ENCODE measurements around the gene CC2D2B.
"Not testable (repeated sequence)": the region's sequence is repeated elsewhere in the genome, so short reads cannot be mapped to it uniquely, and the experiment has no call there.

Gene CC2D2B, protein sequence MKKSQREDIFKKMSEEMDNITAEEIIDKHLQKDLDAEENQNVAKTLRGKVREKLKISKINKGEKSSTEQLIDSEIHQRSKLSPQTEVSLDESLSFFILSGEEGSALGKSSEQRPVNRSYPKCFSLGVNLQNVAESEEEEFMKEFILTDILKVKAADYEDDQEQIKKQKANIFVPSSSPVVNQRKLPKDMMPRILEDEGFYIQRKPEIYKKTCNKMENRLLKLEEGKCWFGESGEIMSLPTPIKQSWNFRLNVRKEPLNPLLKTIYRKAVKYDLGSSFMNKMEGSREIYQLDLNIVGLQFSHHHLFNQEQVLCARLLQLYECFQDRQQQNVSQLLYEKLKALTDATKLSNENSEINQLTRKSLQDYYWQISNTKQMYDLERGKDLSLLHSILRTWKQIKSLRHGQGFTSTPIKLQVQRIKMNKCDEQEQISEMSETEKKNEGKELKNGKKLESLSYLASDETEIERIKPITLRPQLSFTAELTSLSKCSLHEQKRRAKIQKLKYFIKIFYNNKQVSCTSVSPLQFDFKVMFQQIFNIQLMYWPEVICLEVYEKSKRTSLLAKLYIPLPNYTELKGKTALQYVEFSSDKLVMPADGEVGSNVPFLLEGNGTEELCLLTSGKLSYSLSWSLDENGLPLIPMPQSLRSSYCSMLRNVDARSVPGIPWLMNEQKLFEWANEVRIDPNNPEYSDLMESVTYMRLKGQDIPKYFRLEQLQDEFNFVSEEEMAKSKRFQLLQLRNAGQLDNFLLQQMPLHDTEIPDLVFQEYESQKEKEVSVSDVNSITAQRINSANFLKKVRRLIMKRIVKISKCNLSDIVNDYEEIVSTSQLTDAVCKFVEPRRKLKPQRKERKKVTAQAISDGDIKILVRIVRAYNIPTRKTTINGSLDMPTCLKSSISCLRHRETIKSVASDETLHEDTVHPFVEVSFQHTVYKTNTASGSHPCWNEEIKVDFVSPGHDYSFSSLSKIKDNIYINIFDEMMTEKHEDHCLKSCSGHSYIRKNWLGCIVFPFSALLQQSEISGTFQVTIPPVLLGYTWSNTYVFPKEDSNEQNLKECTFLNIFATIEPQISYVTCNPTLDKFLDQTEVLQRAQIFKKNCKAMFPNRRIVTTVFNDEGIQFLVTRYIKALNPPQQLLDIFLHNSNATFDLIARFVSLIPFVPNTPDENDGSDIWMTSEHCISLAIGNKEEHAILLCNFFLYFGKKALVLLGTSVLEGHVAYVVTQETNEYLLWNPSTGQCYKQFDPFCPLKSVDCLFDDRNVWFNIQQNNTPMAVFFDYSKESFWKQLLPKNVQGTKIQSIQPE (N-terminal part only)

GRCh38 chr10:95907456-95908253, at the start of gene CC2D2B:
Gene CC2D2B (plus strand): TSS chr10:95907975. CDS start chr10:95911324, 3,349 bp downstream.
- DNase-seq: peak; percentile 24 to 28

- no peak for DNase-seq
These were observed 47.4 kb upstream of the CC2D2B start for GRCh38 chr10:95860166-95860940.

GRCh38 chr10:95861386-95861785, 46.4 kb upstream of the CC2D2B start:
- no peak for DNase-seq

GRCh38 chr10:95864906-95865813, 42.6 kb upstream of the CC2D2B start:
- no peak for DNase-seq

GRCh38 chr10:95865814-95866466, 41.8 kb upstream of the CC2D2B start:
- DNase-seq: no peak

GRCh38 chr10:95866467-95866842, 41.3 kb upstream of the CC2D2B start:
- no peak for DNase-seq

DNA sequence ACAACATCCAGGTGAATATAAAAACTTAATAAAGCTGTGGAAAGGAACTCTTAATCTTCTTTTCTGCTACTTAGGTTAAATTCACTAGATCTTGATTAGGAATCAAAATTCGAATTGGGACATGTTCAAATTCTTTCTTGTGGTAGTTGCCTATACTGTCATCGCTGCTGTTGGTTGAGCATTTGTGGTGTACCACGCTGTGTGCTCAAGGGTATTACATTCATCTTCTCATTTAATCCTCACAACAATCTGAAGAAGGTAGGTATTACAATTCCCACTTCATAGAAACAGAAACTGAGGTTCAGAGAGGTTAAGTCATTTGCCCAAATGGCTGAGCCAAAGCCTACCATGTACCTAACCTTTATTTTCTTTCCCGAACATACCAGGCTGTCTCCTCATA, 39.9 kb upstream of the CC2D2B start:
- DNase-seq: no peak

GRCh38 chr10:95872158-95872711, 35.5 kb upstream of the CC2D2B start:
- no peak for DNase-seq

GRCh38 chr10:95873139-95873538, 34.6 kb upstream of the CC2D2B start:
- no peak for DNase-seq

DNA sequence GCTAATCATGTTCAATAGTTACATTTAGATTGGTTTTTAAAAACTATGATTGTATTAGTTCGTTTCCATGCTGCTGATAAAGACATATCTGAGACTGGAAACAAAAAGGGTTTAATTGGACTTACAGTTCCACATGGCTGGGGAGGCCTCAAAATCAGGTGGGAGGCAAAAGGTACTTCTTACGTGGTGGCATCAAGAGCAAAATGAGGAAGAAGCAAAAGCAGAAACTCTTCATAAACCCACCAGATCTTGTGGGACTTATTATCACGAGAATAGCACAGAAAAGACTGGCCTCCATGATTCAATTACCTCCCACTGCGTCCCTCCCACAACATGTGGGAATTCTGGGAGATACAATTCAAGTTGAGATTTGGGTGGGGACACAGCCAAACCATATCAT, 34.1 kb upstream of the CC2D2B start:
- no peak for DNase-seq

- DNase-seq: not testable (repeated sequence)
These were observed 33.0 kb upstream of the CC2D2B start for GRCh38 chr10:95874783-95875182.

GRCh38 chr10:95876756-95877155, 31.0 kb upstream of the CC2D2B start:
- no peak for DNase-seq

DNA sequence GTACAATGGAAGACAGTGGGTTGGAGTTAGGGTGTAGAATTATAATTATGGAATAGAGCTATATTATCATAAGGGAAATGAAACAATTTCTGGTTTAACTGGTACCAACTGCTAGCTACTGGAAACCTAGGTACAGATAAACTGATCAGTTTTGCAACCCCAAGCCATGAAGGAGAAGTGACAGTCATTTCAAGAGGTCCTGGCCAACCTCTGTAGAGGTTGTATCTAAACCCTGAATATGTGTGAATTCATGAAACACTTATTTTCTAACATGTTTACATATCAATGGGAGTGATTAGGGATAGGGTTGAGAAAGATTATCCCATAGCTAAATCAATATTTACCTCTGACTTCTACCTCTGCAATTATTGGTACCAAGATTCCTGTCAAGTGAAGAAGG, 29.9 kb upstream of the CC2D2B start:
- DNase-seq: no peak

DNA sequence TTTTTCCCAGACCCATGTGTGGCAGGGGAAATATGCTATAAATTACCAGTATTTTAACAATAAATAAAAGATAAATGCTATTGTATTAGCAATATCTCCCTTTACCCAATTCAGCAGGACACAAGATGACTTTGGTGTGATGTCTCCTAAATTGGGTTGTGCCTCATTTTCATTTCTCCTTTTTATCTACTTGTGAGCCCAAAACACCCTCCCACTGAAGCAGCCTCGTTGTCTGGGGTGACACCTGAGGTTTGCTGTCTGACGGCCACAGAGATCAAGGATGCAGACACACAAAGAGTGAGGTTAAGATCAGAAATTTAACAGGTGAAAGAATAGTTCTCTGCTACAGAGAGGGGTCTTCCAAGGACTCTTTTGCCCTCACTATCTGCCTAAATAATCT, 27.1 kb upstream of the CC2D2B start:
- no peak for DNase-seq

- no peak for DNase-seq
These were observed 26.5 kb upstream of the CC2D2B start for GRCh38 chr10:95881316-95881715.

DNA sequence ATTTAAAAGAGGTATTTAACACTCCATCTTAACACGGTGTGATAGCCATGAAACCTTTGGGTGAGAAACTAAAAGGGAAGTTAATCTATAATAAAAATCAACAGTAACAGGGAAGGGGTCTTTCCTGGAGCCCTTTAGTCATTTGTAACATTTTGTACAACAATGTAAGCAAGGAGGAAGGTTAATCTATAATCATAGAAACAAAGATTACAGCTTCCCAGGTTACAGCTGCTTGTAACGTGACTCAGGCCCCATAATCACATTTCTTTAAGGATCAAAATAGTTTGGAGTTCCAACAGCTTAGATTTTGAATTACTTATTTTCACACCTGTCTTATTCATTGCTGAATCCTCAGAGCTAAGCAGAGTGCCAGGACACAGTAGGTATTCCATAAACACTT, 17.9 kb upstream of the CC2D2B start:
- no peak for DNase-seq

GRCh38 chr10:95896071-95896850, 11.5 kb upstream of the CC2D2B start:
- no peak for DNase-seq

DNA sequence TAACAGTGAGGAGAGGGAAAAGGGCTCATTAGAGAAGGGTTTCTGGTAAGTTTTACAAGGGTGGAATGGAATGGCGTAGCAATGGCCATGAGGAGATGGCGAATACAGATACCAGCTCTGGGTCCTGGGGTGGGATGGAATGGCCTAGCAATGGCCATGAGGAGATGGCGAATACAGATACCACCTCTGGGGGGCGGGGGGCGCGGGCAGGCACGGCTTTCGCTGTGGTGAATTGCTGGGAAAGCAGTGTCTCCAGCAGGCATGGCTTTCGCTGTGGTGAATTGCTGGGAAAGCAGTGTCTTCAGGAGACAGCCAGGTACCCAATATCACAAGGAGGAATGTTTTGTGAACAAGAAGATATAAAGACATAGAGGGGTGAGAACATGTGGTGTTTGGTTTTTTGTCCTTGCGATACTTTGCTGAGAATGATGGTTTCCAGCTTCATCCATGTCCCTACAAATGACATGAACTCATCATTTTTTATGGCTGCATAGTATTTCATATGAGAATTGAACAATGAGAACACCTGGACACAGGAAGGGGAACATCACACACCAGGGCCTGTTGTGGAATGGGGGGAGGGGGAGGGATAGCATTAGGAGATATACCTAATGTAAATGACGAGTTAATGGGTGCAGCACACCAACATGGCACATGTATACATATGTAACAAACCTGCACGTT, 1.7 kb upstream of the CC2D2B start:
- not testable (repeated sequence) for DNase-seq
